ENCODE data around the gene SH3GL1. TPM values are rescaled to one million over a fixed set of nuclear protein-coding genes. Genes with fewer than 3 reads are reported as not detected.

SH3GL1 gene
- total RNA-seq, 3 donors from 2014 or later, result 31.7 to 54.9 (median 47.5) TPM

- H3K36me3 ChIP-seq (ENCODE audit: low read depth), result no peaks in the 10 kb centered on the region
- TF ChIP-seq, protein P1, sequence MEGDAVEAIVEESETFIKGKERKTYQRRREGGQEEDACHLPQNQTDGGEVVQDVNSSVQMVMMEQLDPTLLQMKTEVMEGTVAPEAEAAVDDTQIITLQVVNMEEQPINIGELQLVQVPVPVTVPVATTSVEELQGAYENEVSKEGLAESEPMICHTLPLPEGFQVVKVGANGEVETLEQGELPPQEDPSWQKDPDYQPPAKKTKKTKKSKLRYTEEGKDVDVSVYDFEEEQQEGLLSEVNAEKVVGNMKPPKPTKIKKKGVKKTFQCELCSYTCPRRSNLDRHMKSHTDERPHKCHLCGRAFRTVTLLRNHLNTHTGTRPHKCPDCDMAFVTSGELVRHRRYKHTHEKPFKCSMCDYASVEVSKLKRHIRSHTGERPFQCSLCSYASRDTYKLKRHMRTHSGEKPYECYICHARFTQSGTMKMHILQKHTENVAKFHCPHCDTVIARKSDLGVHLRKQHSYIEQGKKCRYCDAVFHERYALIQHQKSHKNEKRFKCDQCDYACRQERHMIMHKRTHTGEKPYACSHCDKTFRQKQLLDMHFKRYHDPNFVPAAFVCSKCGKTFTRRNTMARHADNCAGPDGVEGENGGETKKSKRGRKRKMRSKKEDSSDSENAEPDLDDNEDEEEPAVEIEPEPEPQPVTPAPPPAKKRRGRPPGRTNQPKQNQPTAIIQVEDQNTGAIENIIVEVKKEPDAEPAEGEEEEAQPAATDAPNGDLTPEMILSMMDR (IDR thresholded peaks at IDR 0.05), result no peak
- ATAC-seq (no peak), DNase-seq (peak in 1 of 3 donors; percentile 40)
- no peaks in the 10 kb centered on the region for H3K9me3 ChIP-seq
- intact Hi-C loops (cut with DNase I, micrococcal nuclease), result no loop called here
- H3K4me1 ChIP-seq (ENCODE audit: low read depth), result peaks cover 12% of the 10 kb centered on the region
- H3K4me3 ChIP-seq, result no peak overlapping the region
Measured at GRCh38 chr19:4389064-4389375, 11.3 kb downstream of the SH3GL1 start.

GRCh38 chr19:4388337-4389063 is 11.8 kb downstream of the SH3GL1 start:
- TF ChIP-seq, protein P1 (IDR thresholded peaks at IDR 0.05), result no peak
- peaks cover 12% of the 10 kb centered on the region for H3K4me1 ChIP-seq (ENCODE audit: low read depth)

GRCh38 chr19:4386041-4386782 is 14.1 kb downstream of the SH3GL1 start:
- Histone ChIP-seq H3K9me3 (no peaks in the 10 kb centered on the region), H3K36me3 (ENCODE audit: low read depth) (no peaks in the 10 kb centered on the region), H3K4me1 (ENCODE audit: low read depth) (peaks cover 5% of the 10 kb centered on the region), H3K4me3 (no peak overlapping the region)
- TF ChIP-seq, protein P1 (IDR thresholded peaks at IDR 0.05), result no peak
- DNase-seq, result no peak
- intact Hi-C loops (cut with DNase I, micrococcal nuclease), result no loop called here
- ATAC-seq, result no peak

More at GRCh38 chr19:4388337-4389063, 11.8 kb downstream of the SH3GL1 start:
- no peaks in the 10 kb centered on the region for H3K9me3 ChIP-seq
- DNase-seq (no peak), ATAC-seq (no peak)
- H3K4me3 ChIP-seq, result no peak overlapping the region
- intact Hi-C loops (cut with DNase I, micrococcal nuclease), result no loop called here
- no peaks in the 10 kb centered on the region for H3K36me3 ChIP-seq (ENCODE audit: low read depth)

DNA sequence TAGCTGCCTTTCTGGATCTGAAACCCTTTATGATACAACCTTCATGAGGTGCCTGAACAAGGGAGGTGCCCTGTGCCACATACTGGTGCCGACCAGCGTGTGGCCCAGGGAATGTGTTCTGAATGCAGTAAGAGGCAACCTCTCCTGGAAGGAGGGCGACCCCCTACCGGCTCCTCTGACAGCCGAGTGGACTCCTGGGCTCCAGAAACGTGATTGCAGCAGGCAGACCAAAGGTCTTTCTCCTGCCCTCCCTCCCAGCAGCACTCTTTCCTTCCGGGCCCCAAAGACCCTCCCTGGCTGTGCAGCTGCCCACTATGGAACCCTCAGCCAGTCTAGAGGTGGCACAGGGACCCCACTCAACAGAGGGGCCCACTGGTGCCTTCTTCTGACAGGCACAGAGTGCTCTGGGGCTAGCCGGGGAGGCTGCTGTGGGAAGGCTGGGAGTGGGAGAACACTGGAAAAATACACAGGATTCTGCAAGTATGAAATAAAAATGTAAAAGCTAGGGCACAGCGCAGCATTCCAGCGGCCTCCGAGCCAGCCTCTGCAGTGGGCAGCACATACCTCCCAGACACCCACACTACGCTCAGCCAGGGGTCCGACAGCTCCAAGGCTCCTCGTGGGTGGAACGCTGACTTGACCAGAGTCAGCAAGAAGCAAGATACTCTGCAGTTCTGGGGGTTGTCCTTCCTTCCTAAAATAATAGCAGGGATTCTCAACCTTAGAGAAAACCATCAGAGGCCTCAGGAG is 14.9 kb downstream of the SH3GL1 start:
- Histone ChIP-seq H3K4me1 (ENCODE audit: low read depth) (peaks cover 2% of the 10 kb centered on the region), H3K4me3 (no peak overlapping the region), H3K36me3 (ENCODE audit: low read depth) (no peaks in the 10 kb centered on the region), H3K9me3 (no peaks in the 10 kb centered on the region)
- DNase-seq (no peak), ATAC-seq (no peak)
- TF ChIP-seq, protein P1 (IDR thresholded peaks at IDR 0.05), result no peak
- intact Hi-C loops (cut with DNase I, micrococcal nuclease), result no loop called here

DNA sequence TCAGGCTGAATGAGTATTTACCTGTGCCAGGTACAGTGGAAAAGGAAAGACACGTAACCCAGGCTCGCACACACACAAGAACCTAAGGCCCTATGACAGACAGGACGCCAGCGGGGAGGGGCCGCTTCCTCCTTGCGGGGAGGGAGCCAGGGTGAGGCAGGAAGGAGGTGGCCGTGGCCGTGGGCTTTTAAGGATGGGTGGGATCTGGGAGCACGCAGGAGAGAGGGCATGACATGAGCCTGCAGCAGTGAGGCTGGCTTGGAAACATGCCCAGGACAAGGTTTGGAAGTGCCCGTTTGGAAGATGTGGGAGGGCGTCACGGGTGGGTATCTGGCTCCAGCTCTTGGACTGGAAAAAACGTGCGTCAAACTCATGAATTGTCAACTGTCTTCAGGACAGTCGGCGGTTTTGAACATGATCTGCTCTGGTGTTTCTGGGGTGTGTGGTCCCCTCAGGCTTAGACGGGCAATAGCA is 20.1 kb downstream of the SH3GL1 start:
- TF ChIP-seq, protein P1 (IDR thresholded peaks at IDR 0.05), result no peak
- DNase-seq (peak; percentile 49 to 82 (median 55)), ATAC-seq (peak; percentile 62)
- Histone ChIP-seq H3K4me3 (no peak overlapping the region), H3K4me1 (ENCODE audit: low read depth) (peaks cover 15% of the 10 kb centered on the region), H3K9me3 (no peaks in the 10 kb centered on the region), H3K36me3 (ENCODE audit: low read depth) (no peaks in the 10 kb centered on the region)
- intact Hi-C loops (cut with DNase I, micrococcal nuclease), result no loop called here

All from mucosa of descending colon (tissue), 3 donors.